Retinal pigment epithelial cell (primary cell): Measurements from ENCODE around the gene FAF1.
"Not testable (repeated sequence)": the region's sequence is repeated elsewhere in the genome, so short reads cannot be mapped to it uniquely, and the experiment has no call there.

Experiments used
- DNase-seq: peaks from one replicate; pipeline ENCODE4 v3.0.0-alpha.2; 2010; ENCODE audit warnings: low read depth
- H3K4me3 ChIP-seq: 2 replicates; pipeline ENCODE4 v1.5.1; 2011; ENCODE audit warnings: mild to moderate bottlenecking, low read length, control low read depth, moderate library complexity
- CTCF ChIP-seq: conservative IDR thresholded peaks from 2 replicates; pipeline ENCODE4 v1.5.1; 2011; ENCODE audit warnings: low read depth, low read length, control low read depth, inconsistent platforms

Gene FAF1

GRCh38 chr1:50959913-50960844 lies at the start of gene FAF1:
Gene FAF1 (minus strand): TSS chr1:50960267. CDS start chr1:50959811, 456 bp downstream.
- TF ChIP-seq CTCF: no peak
- peak; percentile 92 for DNase-seq
- peak within 1 kb of the TSS; percentile 97 for H3K4me3 ChIP-seq

- no peak overlapping the region for H3K4me3 ChIP-seq
- no peak for DNase-seq
- no peak for TF ChIP-seq CTCF
These were observed 49.3 kb upstream of the FAF1 start for GRCh38 chr1:51009381-51009780.

DNA sequence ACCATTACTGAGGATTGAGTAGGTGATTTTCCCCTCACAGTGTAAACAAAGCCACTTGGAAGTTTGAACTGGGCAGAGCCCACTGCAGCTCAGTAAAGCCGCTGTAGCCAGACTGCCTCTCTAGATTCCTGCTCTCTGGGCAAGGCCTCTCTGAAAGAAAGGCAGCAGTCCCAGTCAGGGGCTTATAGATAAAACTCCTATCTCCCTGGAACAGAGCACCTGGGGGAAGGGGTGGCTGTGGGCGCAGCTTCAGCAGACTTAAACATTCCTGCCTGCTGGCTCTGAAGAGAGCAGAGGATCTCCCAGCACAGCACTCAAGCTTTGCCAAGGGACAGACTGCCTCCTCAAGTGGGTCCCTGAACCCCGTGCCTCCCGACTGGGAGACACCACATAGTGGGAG lies 45.5 kb upstream of the FAF1 start:
- DNase-seq, H3K4me3 ChIP-seq: not testable (repeated sequence)

DNA sequence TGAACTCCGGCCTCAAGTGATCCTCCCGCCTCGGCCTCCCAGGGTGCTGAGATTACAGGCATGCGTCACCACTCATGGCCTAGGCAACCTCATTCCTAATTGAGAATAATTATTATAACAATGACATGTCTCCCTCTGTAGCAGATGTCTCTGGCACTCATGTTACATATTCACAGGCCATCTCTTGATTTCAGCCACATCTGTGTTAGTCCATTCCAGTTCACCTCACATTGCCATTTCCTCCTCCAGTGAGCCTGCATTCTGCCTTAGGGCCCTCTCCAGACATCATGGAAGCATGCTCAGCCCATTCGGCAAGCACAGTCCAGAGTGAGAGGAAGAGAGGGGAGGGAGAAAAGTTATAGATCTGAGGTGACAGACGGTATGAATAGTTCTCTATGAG lies 42.4 kb upstream of the FAF1 start:
- no peak overlapping the region for H3K4me3 ChIP-seq
- DNase-seq: no peak
- TF ChIP-seq CTCF: no peak

DNA sequence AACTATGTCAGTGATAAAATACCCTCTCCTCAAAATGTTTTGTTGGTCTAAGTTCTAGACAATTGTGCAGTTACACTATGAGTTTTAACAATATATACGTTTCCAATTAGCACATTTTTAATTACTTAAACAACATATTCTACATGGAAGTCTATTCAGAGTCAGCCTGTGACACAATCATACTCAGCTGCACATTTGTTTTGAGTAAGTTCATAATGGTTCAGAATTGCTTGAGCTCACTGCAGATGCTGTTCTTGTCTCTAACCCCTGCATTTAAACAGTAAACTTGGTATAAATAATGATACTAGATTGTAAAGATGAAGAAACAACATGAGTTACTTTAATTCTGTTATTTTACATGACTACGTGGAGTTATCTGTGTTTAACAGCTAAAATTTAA lies 40.6 kb upstream of the FAF1 start:
- DNase-seq: no peak
- H3K4me3 ChIP-seq: no peak overlapping the region
- TF ChIP-seq CTCF: no peak

GRCh38 chr1:51000160-51000559 lies 40.1 kb upstream of the FAF1 start:
- no peak for DNase-seq
- no peak overlapping the region for H3K4me3 ChIP-seq
- TF ChIP-seq CTCF: no peak

GRCh38 chr1:50999375-50999774 lies 39.3 kb upstream of the FAF1 start:
- DNase-seq, H3K4me3 ChIP-seq: not testable (repeated sequence)

DNA sequence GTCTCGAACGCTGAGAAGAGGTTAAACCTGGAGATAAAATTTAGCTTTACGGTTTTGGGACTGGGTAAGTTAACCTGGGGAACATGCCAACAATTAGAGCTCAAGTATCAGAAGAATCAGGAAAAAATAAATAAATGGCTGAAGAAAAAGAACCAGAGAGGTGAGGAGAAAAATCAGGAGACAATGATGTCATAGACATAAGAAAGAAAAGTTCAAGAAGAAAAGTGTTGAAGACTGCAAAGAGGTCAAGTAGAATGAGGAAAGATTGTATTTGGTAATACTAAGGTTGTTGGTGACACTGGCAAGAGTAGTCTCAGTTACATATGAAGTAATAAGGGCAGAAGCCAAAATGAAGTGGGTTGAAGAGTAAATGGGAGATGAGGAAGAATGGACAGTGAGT lies 36.0 kb upstream of the FAF1 start:
- no peak overlapping the region for H3K4me3 ChIP-seq
- DNase-seq: no peak
- TF ChIP-seq CTCF: no peak
